Stimulated activated CD4-positive, alpha-beta T cell treated with anti-CD3 and anti-CD28 coated beads, Interleukin-4, amount 100 ng/mL, for 48 hours (primary cell): ENCODE results near the gene KCNQ5.
"Not testable (repeated sequence)": the region's sequence is repeated elsewhere in the genome, so short reads cannot be mapped to it uniquely, and the experiment has no call there.

Source experiments
- DNase-seq, 2 donors: peaks; one replicate each; pipeline ENCODE4 v3.0.0-alpha.2; 2020; ENCODE audit warnings: low read depth in 2 of 2

The KCNQ5 gene

GRCh38 chr6:72621291-72622093 is at the start of gene KCNQ5:
Gene KCNQ5, plus strand, starts transcription at chr6:72622064.
- DNase-seq: peak; percentile 9 to 26

GRCh38 chr6:72579865-72580264 is 42.0 kb upstream of the KCNQ5 start:
- no peak for DNase-seq

GRCh38 chr6:72580281-72580940 is 41.5 kb upstream of the KCNQ5 start:
- DNase-seq: no peak

DNA sequence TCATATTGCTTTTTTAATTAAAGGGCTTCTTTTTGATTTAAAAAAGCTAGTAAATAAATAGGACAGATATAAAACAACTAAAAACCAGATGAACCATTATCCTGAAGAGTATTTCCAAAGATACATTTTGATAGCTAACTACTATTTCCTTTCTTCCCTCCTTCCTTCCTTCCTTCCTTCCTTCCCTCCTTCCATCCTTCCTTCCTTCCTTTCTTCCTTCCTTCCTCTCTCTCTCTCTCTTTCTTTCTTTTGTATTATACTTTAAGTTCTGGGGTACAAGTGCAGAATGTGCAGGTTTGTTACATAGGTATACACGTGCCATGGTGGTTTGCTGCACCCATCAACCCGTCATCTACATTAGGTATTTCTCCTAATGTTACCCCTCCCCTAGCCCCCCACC is 40.9 kb upstream of the KCNQ5 start:
- not testable (repeated sequence) for DNase-seq

- no peak for DNase-seq
Observed at GRCh38 chr6:72588155-72588554, 33.7 kb upstream of the KCNQ5 start.

- no peak for DNase-seq
Observed at GRCh38 chr6:72589096-72589495, 32.8 kb upstream of the KCNQ5 start.

GRCh38 chr6:72595812-72596211 is 26.1 kb upstream of the KCNQ5 start:
- no peak for DNase-seq

- DNase-seq: no peak
Observed at GRCh38 chr6:72616406-72617015, 5.4 kb upstream of the KCNQ5 start.

- DNase-seq: no peak
Observed at GRCh38 chr6:72617721-72618120, 4.1 kb upstream of the KCNQ5 start.

- DNase-seq: peak; percentile 70 to 74
Observed at GRCh38 chr6:72619883-72620696, 1.8 kb upstream of the KCNQ5 start.

GRCh38 chr6:72620871-72621290 is 983 bp upstream of the KCNQ5 start:
- peak in 1 of 2 donors; percentile 6 for DNase-seq

- DNase-seq: peak; percentile 43 to 46
Observed at GRCh38 chr6:72622094-72622940, 453 bp downstream of the KCNQ5 start.

- DNase-seq: no peak
Observed at GRCh38 chr6:72623808-72624207, 1.9 kb downstream of the KCNQ5 start.

- no peak for DNase-seq
Observed at GRCh38 chr6:72624557-72625160, 2.8 kb downstream of the KCNQ5 start.

DNA sequence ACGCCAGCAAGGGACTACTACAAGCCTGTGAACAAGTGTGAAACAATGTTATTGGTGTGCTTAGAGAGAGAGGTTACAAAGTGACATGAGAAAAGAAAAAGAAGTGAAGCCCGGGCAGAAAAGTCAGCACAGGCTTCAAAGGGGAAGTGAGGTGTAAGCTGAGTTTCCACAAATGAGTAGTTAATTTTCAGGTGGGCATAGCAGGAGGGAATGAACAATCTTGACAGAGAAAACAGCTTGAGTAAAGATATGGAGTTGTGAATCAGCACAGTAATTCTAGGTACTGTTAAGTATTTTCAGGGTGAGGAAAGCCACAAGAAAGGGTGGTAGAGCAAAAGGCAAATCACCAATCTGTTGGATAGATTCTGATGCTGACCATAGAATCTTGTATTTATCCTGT is 4.3 kb downstream of the KCNQ5 start:
- DNase-seq: no peak

- DNase-seq: no peak
Observed at GRCh38 chr6:72627539-72627938, 5.7 kb downstream of the KCNQ5 start.

- DNase-seq: no peak
Observed at GRCh38 chr6:72631480-72631879, 9.6 kb downstream of the KCNQ5 start.

- no peak for DNase-seq
Observed at GRCh38 chr6:72635636-72636035, 13.8 kb downstream of the KCNQ5 start.

GRCh38 chr6:72636215-72636614 is 14.4 kb downstream of the KCNQ5 start:
- no peak for DNase-seq

GRCh38 chr6:72636786-72637185 is 14.9 kb downstream of the KCNQ5 start:
- no peak for DNase-seq
